Immature natural killer cell (primary cell): ENCODE measurements around the gene SRP9. TPM values are rescaled to one million over a fixed set of nuclear protein-coding genes. Genes with fewer than 3 reads are reported as not detected.
"Not testable (repeated sequence)": the region's sequence is repeated elsewhere in the genome, so short reads cannot be mapped to it uniquely, and the experiment has no call there.

Experiments used
- DNase-seq, 3 donors: peaks; one replicate each; pipeline ENCODE4 v3.0.0; 2022; ENCODE audit warnings: mixed read lengths in 1 of 3
- H3K27ac Mint-ChIP-seq, 6 donors: one replicate each; pipeline ENCODE4 v1.8.0; 2020; ENCODE audit warnings: mixed read lengths in 6 of 6, mild to moderate bottlenecking in 5 of 6, inconsistent platforms in 4 of 6, moderate library complexity in 3 of 6
- H3K27me3 Mint-ChIP-seq, 3 donors: one replicate each; pipeline ENCODE4 v1.8.0; 2020 to 2021; ENCODE audit warnings: low read depth in 3 of 3, mild to moderate bottlenecking in 3 of 3, mixed read lengths in 3 of 3, moderate library complexity in 3 of 3, inconsistent platforms in 1 of 3
- H3K36me3 Mint-ChIP-seq, 3 donors: one replicate each; pipeline ENCODE4 v1.8.0; 2020; ENCODE audit warnings: mixed read lengths in 3 of 3, inconsistent platforms in 2 of 3, mild to moderate bottlenecking in 2 of 3
- H3K4me1 Mint-ChIP-seq, 2 donors: one replicate each; pipeline ENCODE4 v1.8.0; 2020; ENCODE audit warnings: inconsistent platforms in 2 of 2, mild to moderate bottlenecking in 2 of 2, mixed read lengths in 2 of 2, moderate library complexity in 1 of 2
- H3K4me3 Mint-ChIP-seq, 5 donors: one replicate each; pipeline ENCODE4 v1.8.0; 2020; ENCODE audit warnings: mild to moderate bottlenecking in 5 of 5, mixed read lengths in 5 of 5, inconsistent platforms in 3 of 5, moderate library complexity in 3 of 5
- H3K9me3 Mint-ChIP-seq, 6 donors: one replicate each; pipeline ENCODE4 v1.8.0; 2020; ENCODE audit warnings: mild to moderate bottlenecking in 6 of 6, mixed read lengths in 6 of 6, inconsistent platforms in 4 of 6, moderate library complexity in 3 of 6
- polyA plus RNA-seq, 3 donors: library from polyadenylated mRNA; unstranded; fragments of 300-500 nt; fragmentation: Illumina TruSeq; gene quantifications; one replicate each; pipeline ENCODE4 v1.2.3, GENCODE V29; 2021

Gene SRP9
- polyA plus RNA-seq, 3 donors from 2014 or later, result 300 to 594 (median 317) TPM

- Mint-ChIP-seq H3K27ac (no peak overlapping the region), H3K27me3 (peaks cover 0 to 5% (median 2%) of the 10 kb centered on the region in 3 donors), H3K4me1 (no peaks in the 10 kb centered on the region), H3K36me3 (no peaks in the 10 kb centered on the region), H3K9me3 (no peaks in the 10 kb centered on the region), H3K4me3 (no peak overlapping the region)
- no peak for DNase-seq
Measured at GRCh38 chr1:225774281-225775147, 3.1 kb upstream of the SRP9 start.

GRCh38 chr1:225776294-225776693 is 1.3 kb upstream of the SRP9 start:
- peaks cover 0 to 14% of the 10 kb centered on the region in 2 donors for H3K4me1 Mint-ChIP-seq
- no peak overlapping the region for H3K27ac Mint-ChIP-seq

GRCh38 chr1:225777058-225777582 is 506 bp upstream of the SRP9 start:
- Mint-ChIP-seq H3K36me3 (no peaks in the 10 kb centered on the region), H3K9me3 (no peaks in the 10 kb centered on the region), H3K4me1 (peaks cover under 1 to 21% of the 10 kb centered on the region in 2 donors), H3K4me3 (no peak overlapping the region), H3K27me3 (peaks cover 2 to 3% (median 2%) of the 10 kb centered on the region in 3 donors), H3K27ac (no peak overlapping the region)
- DNase-seq, result no peak

More at GRCh38 chr1:225776294-225776693, 1.3 kb upstream of the SRP9 start:
- Mint-ChIP-seq H3K36me3 (no peaks in the 10 kb centered on the region), H3K9me3 (no peaks in the 10 kb centered on the region), H3K4me3 (no peak overlapping the region), H3K27me3 (peaks cover 2 to 5% (median 2%) of the 10 kb centered on the region in 3 donors)
- no peak for DNase-seq

GRCh38 chr1:225778337-225778669 is 677 bp downstream of the SRP9 start:
- no peak overlapping the region for H3K27ac Mint-ChIP-seq
- no peak for DNase-seq
- peaks cover 2 to 3% (median 2%) of the 10 kb centered on the region in 3 donors for H3K27me3 Mint-ChIP-seq
- peaks cover 13 to 32% of the 10 kb centered on the region in 2 donors for H3K4me1 Mint-ChIP-seq
- H3K4me3 Mint-ChIP-seq, result no peak overlapping the region
- H3K9me3 Mint-ChIP-seq, result no peaks in the 10 kb centered on the region
- no peaks in the 10 kb centered on the region for H3K36me3 Mint-ChIP-seq

- H3K4me3 Mint-ChIP-seq, H3K9me3 Mint-ChIP-seq, H3K36me3 Mint-ChIP-seq, DNase-seq, H3K27me3 Mint-ChIP-seq: not testable (repeated sequence)
- H3K4me1 Mint-ChIP-seq, result peaks cover 21 to 40% of the 10 kb centered on the region in 2 donors
- H3K27ac Mint-ChIP-seq, result peak overlapping the region in 1 of 6 donors; percentile 46
Measured at GRCh38 chr1:225779165-225779564, 1.5 kb downstream of the SRP9 start.

GRCh38 chr1:225780134-225780533 is 2.5 kb downstream of the SRP9 start:
- H3K9me3 Mint-ChIP-seq, result no peaks in the 10 kb centered on the region
- no peak for DNase-seq
- peak overlapping the region in 5 of 6 donors; percentile 24 to 73 (median 64) for H3K27ac Mint-ChIP-seq
- peaks cover 21 to 40% of the 10 kb centered on the region in 2 donors for H3K4me1 Mint-ChIP-seq
- peaks cover 0 to 3% (median 0%) of the 10 kb centered on the region in 3 donors for H3K36me3 Mint-ChIP-seq
- H3K4me3 Mint-ChIP-seq, result peak overlapping the region in 4 of 5 donors; percentile 33 to 52 (median 50)
- H3K27me3 Mint-ChIP-seq, result peaks cover 0 to 2% (median 0%) of the 10 kb centered on the region in 3 donors

GRCh38 chr1:225780630-225781029 is 3.0 kb downstream of the SRP9 start:
- peaks cover 0 to 3% (median 0%) of the 10 kb centered on the region in 3 donors for H3K36me3 Mint-ChIP-seq
- DNase-seq, result no peak
- H3K4me3 Mint-ChIP-seq, result peak overlapping the region; percentile 24 to 55 (median 46)
- no peaks in the 10 kb centered on the region for H3K9me3 Mint-ChIP-seq
- peaks cover 21 to 40% of the 10 kb centered on the region in 2 donors for H3K4me1 Mint-ChIP-seq
- H3K27ac Mint-ChIP-seq, result peak overlapping the region; percentile 32 to 85 (median 71)
- peaks cover 0 to 2% (median 0%) of the 10 kb centered on the region in 3 donors for H3K27me3 Mint-ChIP-seq

- not testable (repeated sequence) for H3K27ac Mint-ChIP-seq, H3K4me3 Mint-ChIP-seq, H3K27me3 Mint-ChIP-seq, H3K9me3 Mint-ChIP-seq, DNase-seq
- Mint-ChIP-seq H3K36me3 (peaks cover 34 to 50% (median 38%) of the 10 kb centered on the region in 3 donors), H3K4me1 (peaks cover 6 to 25% of the 10 kb centered on the region in 2 donors)
Measured at GRCh38 chr1:225789142-225789541, 11.5 kb downstream of the SRP9 start.

- Mint-ChIP-seq H3K4me1 (peaks cover 0 to 8% of the 10 kb centered on the region in 2 donors), H3K27ac (no peak overlapping the region), H3K9me3 (peaks cover 0 to 4% (median 0%) of the 10 kb centered on the region in 6 donors), H3K36me3 (peaks cover 21 to 32% (median 29%) of the 10 kb centered on the region in 3 donors), H3K4me3 (no peak overlapping the region), H3K27me3 (no peaks in the 10 kb centered on the region)
- no peak for DNase-seq
Measured at GRCh38 chr1:225794954-225795353, 17.3 kb downstream of the SRP9 start.

- not testable (repeated sequence) for H3K4me1 Mint-ChIP-seq, DNase-seq, H3K27ac Mint-ChIP-seq, H3K27me3 Mint-ChIP-seq, H3K4me3 Mint-ChIP-seq, H3K9me3 Mint-ChIP-seq
- H3K36me3 Mint-ChIP-seq, result peaks cover 16 to 25% (median 21%) of the 10 kb centered on the region in 3 donors
Measured at GRCh38 chr1:225796097-225796496, 18.5 kb downstream of the SRP9 start.

- not testable (repeated sequence) for H3K27me3 Mint-ChIP-seq
Measured at GRCh38 chr1:225801146-225801545, 23.5 kb downstream of the SRP9 start.

GRCh38 chr1:225806249-225806648 is 28.6 kb downstream of the SRP9 start:
- H3K36me3 Mint-ChIP-seq, result peaks cover 0 to 7% (median 0%) of the 10 kb centered on the region in 3 donors
- no peak overlapping the region for H3K27ac Mint-ChIP-seq
- no peak overlapping the region for H3K4me3 Mint-ChIP-seq
- peaks cover 15 to 20% of the 10 kb centered on the region in 2 donors for H3K4me1 Mint-ChIP-seq
- H3K9me3 Mint-ChIP-seq, result no peaks in the 10 kb centered on the region
- DNase-seq, result no peak
- peaks cover 1 to 10% (median 6%) of the 10 kb centered on the region in 3 donors for H3K27me3 Mint-ChIP-seq

More at GRCh38 chr1:225801146-225801545, 23.5 kb downstream of the SRP9 start:
- H3K4me1 Mint-ChIP-seq, H3K27ac Mint-ChIP-seq, DNase-seq, H3K9me3 Mint-ChIP-seq, H3K4me3 Mint-ChIP-seq: not testable (repeated sequence)
- peaks cover 0 to 13% (median 0%) of the 10 kb centered on the region in 3 donors for H3K36me3 Mint-ChIP-seq

GRCh38 chr1:225806736-225807135 is 29.1 kb downstream of the SRP9 start:
- DNase-seq, H3K9me3 Mint-ChIP-seq, H3K27ac Mint-ChIP-seq, H3K4me3 Mint-ChIP-seq, H3K36me3 Mint-ChIP-seq, H3K27me3 Mint-ChIP-seq: not testable (repeated sequence)
- peaks cover 15 to 20% of the 10 kb centered on the region in 2 donors for H3K4me1 Mint-ChIP-seq

GRCh38 chr1:225808136-225808535 is 30.5 kb downstream of the SRP9 start:
- H3K27me3 Mint-ChIP-seq, result peaks cover 1 to 10% (median 6%) of the 10 kb centered on the region in 3 donors
- H3K9me3 Mint-ChIP-seq, result no peaks in the 10 kb centered on the region
- peaks cover 15 to 20% of the 10 kb centered on the region in 2 donors for H3K4me1 Mint-ChIP-seq
- H3K36me3 Mint-ChIP-seq, result peaks cover 0 to 7% (median 0%) of the 10 kb centered on the region in 3 donors
- H3K4me3 Mint-ChIP-seq, result peak overlapping the region in 1 of 5 donors; percentile 37
- no peak for DNase-seq
- H3K27ac Mint-ChIP-seq, result no peak overlapping the region
